ENCODE data around the gene HDGFL2. TPM values are rescaled to one million over a fixed set of nuclear protein-coding genes. Genes with fewer than 3 reads are reported as not detected.

HDGFL2 gene
- total RNA-seq, 1 donor from 2014 or later: 77.9 TPM

DNA sequence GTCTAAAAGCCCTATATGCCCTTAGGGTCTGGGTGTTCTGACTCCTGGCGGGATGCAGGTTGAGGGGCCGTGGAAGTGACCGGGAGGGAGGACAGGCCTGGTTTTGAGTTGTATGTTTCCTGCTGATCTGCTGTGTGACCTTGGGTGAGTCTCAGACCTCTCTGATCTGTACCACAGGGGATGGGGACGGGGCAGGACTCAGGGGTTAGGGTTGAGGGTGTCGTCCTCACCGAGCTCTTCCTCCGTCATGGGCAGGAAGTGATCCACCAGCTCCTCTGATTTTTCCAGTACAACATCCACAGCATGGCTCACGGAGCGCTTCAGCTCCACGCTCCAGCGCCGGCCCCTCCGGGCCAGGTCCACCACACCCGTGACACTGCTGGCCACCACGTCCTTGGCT is 56.7 kb downstream of the HDGFL2 start:
- no peaks in the 10 kb centered on the region for H3K4me1 Mint-ChIP-seq (ENCODE audit: unreplicated experiment)
- H3K9me3 Mint-ChIP-seq: no peaks in the 10 kb centered on the region
- no peak for DNase-seq (ENCODE audit: extremely low spot score, unreplicated experiment)
- H3K27me3 Mint-ChIP-seq: no peaks in the 10 kb centered on the region
- H3K27ac Mint-ChIP-seq: no peak overlapping the region
- no peak overlapping the region for H3K4me3 Mint-ChIP-seq
- TF ChIP-seq, protein P1, sequence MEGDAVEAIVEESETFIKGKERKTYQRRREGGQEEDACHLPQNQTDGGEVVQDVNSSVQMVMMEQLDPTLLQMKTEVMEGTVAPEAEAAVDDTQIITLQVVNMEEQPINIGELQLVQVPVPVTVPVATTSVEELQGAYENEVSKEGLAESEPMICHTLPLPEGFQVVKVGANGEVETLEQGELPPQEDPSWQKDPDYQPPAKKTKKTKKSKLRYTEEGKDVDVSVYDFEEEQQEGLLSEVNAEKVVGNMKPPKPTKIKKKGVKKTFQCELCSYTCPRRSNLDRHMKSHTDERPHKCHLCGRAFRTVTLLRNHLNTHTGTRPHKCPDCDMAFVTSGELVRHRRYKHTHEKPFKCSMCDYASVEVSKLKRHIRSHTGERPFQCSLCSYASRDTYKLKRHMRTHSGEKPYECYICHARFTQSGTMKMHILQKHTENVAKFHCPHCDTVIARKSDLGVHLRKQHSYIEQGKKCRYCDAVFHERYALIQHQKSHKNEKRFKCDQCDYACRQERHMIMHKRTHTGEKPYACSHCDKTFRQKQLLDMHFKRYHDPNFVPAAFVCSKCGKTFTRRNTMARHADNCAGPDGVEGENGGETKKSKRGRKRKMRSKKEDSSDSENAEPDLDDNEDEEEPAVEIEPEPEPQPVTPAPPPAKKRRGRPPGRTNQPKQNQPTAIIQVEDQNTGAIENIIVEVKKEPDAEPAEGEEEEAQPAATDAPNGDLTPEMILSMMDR (conservative IDR thresholded peaks at IDR 0.05): no peak
- no peaks in the 10 kb centered on the region for H3K36me3 Mint-ChIP-seq

- no peak for DNase-seq (ENCODE audit: extremely low spot score, unreplicated experiment)
- Mint-ChIP-seq H3K27me3 (no peaks in the 10 kb centered on the region), H3K4me3 (no peak overlapping the region), H3K27ac (no peak overlapping the region), H3K4me1 (ENCODE audit: unreplicated experiment) (no peaks in the 10 kb centered on the region), H3K9me3 (no peaks in the 10 kb centered on the region), H3K36me3 (no peaks in the 10 kb centered on the region)
- TF ChIP-seq, protein P1 (conservative IDR thresholded peaks at IDR 0.05): no peak
These were observed 57.9 kb downstream of the HDGFL2 start for GRCh38 chr19:4529924-4530522.

GRCh38 chr19:4531562-4532165 is 59.6 kb downstream of the HDGFL2 start:
- Mint-ChIP-seq H3K9me3 (no peaks in the 10 kb centered on the region), H3K4me1 (ENCODE audit: unreplicated experiment) (no peaks in the 10 kb centered on the region), H3K4me3 (no peak overlapping the region), H3K27me3 (peaks cover 3% of the 10 kb centered on the region), H3K27ac (no peak overlapping the region), H3K36me3 (no peaks in the 10 kb centered on the region)
- TF ChIP-seq, protein P1 (conservative IDR thresholded peaks at IDR 0.05): no peak
- no peak for DNase-seq (ENCODE audit: extremely low spot score, unreplicated experiment)

DNA sequence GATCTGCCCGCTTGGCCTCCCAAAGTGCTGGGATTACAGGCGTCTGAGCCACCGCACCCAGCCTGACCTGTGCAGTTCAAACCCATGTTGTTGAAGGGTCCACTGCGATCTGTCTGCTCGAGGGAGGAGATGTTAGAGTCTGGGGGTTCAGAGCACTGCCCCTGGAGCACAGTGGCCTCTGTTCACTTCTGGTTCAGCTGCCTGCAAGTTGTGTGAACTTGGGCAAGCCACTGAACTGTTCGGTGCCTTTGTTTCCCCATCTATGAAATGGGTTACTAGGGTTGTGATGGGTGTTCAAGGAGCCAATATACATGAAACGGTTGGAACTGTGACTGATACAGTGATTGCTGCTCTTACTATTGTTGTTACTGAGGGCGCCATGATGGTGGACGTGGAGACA is 61.2 kb downstream of the HDGFL2 start:
- Mint-ChIP-seq H3K4me3 (peak overlapping the region; percentile 5), H3K4me1 (ENCODE audit: unreplicated experiment) (no peaks in the 10 kb centered on the region), H3K27ac (peak overlapping the region; percentile 3), H3K27me3 (peaks cover 3% of the 10 kb centered on the region), H3K36me3 (no peaks in the 10 kb centered on the region), H3K9me3 (no peaks in the 10 kb centered on the region)
- DNase-seq (ENCODE audit: extremely low spot score, unreplicated experiment): no peak
- TF ChIP-seq, protein P1 (conservative IDR thresholded peaks at IDR 0.05): no peak

GRCh38 chr19:4533835-4534424 is 61.8 kb downstream of the HDGFL2 start:
- Mint-ChIP-seq H3K4me1 (ENCODE audit: unreplicated experiment) (no peaks in the 10 kb centered on the region), H3K27ac (no peak overlapping the region), H3K36me3 (no peaks in the 10 kb centered on the region), H3K9me3 (no peaks in the 10 kb centered on the region), H3K27me3 (peaks cover 3% of the 10 kb centered on the region), H3K4me3 (no peak overlapping the region)
- TF ChIP-seq, protein P1 (conservative IDR thresholded peaks at IDR 0.05): no peak
- DNase-seq (ENCODE audit: extremely low spot score, unreplicated experiment): peak; percentile 66
